Prostate gland (tissue), 2 donors: ENCODE measurements around the gene NES. TPM values are rescaled to one million over a fixed set of nuclear protein-coding genes. Genes with fewer than 3 reads are reported as not detected.

Experiments
- DNase-seq: peaks from one replicate; pipeline ENCODE4 v3.0.0-alpha.2; 2019; ENCODE audit warnings: low spot score
- H3K27ac ChIP-seq, 2 donors: fragments of 200-600 bp; sonication (generic); 2 replicates each; pipeline ENCODE4 v1.5.1; 2017 to 2019
- H3K27me3 ChIP-seq: fragments of 200-600 bp; sonication (generic); replicated peaks from 2 replicates; pipeline ENCODE4 v1.5.1; 2019; ENCODE audit not compliant: insufficient read depth
- H3K36me3 ChIP-seq, 2 donors: fragments of 200-600 bp; sonication (generic); 1 replicate in 1 of 2; 2 replicates in 1 of 2; pipeline versions ENCODE4 v1.5.1 to v1.8.1; 2017 to 2019
- H3K4me1 ChIP-seq: fragments of 200-600 bp; sonication (generic); replicated peaks from 2 replicates; pipeline ENCODE4 v1.5.1; 2019
- H3K4me3 ChIP-seq, 2 donors: fragments of 200-600 bp; sonication (generic); 2 replicates each; pipeline ENCODE4 v1.5.1; 2017 to 2019
- H3K9me3 ChIP-seq: fragments of 200-600 bp; sonication (generic); 2 replicates; pipeline ENCODE4 v1.5.1; 2017
- CTCF ChIP-seq, 4 experiments: fragments of 200-600 bp in 2 of 4; fragments of 450-650 bp in 2 of 4; sonication (generic) in 2 of 4; IDR thresholded peaks; 1 replicate in 3 of 4; 2 replicates in 1 of 4; pipeline ENCODE4 v1.5.1; 2016 to 2019; ENCODE audit warnings: antibody characterized with exemption in 4 of 4, mild to moderate bottlenecking in 2 of 4, moderate library complexity in 2 of 4
- POLR2A ChIP-seq: fragments of 450-650 bp; IDR thresholded peaks from one replicate; pipeline ENCODE4 v1.6.1; 2016; ENCODE audit warnings: antibody characterized with exemption, mild to moderate bottlenecking
- POLR2AphosphoS5 ChIP-seq: sonication (generic); formaldehyde crosslinking; IDR thresholded peaks from one replicate; pipeline ENCODE4 v1.6.1; 2017; ENCODE audit warnings: antibody characterized with exemption
- WGBS: methylation state at CpG from one replicate; pipeline ENCODE4 v1.1.5; 2018; 5-methylcytosine and 5-hydroxymethylcytosine counted together
- intact Hi-C: fragments of 100-400 bp; cut with DNase I; formaldehyde crosslinking; loops from one replicate; pipeline ENCODE4 v1.14.2; 2022
- total RNA-seq, 2 donors: library from RNA; depleted of rRNA; stranded (reverse); fragments of >200 nt; gene quantifications; one replicate each; pipeline ENCODE4 v1.1.0, GENCODE V29; 2016

The NES gene
- total RNA-seq, 2 donors from 2014 or later = 11.2 to 33.4 TPM

GRCh38 chr1:156689035-156689952 is 12.1 kb upstream of the NES start:
- Histone ChIP-seq H3K4me3 (no peak overlapping the region), H3K36me3 (no peaks in the 10 kb centered on the region), H3K9me3 (no peaks in the 10 kb centered on the region), H3K27ac (no peak overlapping the region), H3K4me1 (peaks cover 8% of the 10 kb centered on the region), H3K27me3 (peaks cover 4% of the 10 kb centered on the region)
- under 1% methylated on average over 22 of the region's 23 CpGs for WGBS
- DNase-seq = peak; percentile 68
- TF ChIP-seq POLR2A = peak; percentile 10
- peak; percentile 54 for TF ChIP-seq POLR2AphosphoS5
- peak; percentile 79 to 97 (median 92) for TF ChIP-seq CTCF (IDR thresholded peaks at IDR 0.05)
- intact Hi-C loops = no loop called here

GRCh38 chr1:156684227-156684782 is 7.1 kb upstream of the NES start:
- intact Hi-C loops = no loop called here
- Histone ChIP-seq H3K36me3 (no peaks in the 10 kb centered on the region), H3K27me3 (no peaks in the 10 kb centered on the region), H3K4me3 (no peak overlapping the region), H3K27ac (no peak overlapping the region), H3K9me3 (no peaks in the 10 kb centered on the region), H3K4me1 (no peaks in the 10 kb centered on the region)
- no peak for TF ChIP-seq POLR2AphosphoS5
- no peak for TF ChIP-seq CTCF (IDR thresholded peaks at IDR 0.05)
- TF ChIP-seq POLR2A = no peak
- DNase-seq = no peak
- WGBS = 78% methylated on average over 5 of the region's 5 CpGs

GRCh38 chr1:156682166-156682890 is 5.1 kb upstream of the NES start:
- Histone ChIP-seq H3K27ac (no peak overlapping the region), H3K27me3 (no peaks in the 10 kb centered on the region), H3K4me3 (no peak overlapping the region), H3K4me1 (no peaks in the 10 kb centered on the region), H3K36me3 (no peaks in the 10 kb centered on the region), H3K9me3 (no peaks in the 10 kb centered on the region)
- intact Hi-C loops = no loop called here
- no peak for DNase-seq
- TF ChIP-seq POLR2A (no peak), CTCF (IDR thresholded peaks at IDR 0.05) (no peak), POLR2AphosphoS5 (no peak)
- 59% methylated on average over 5 of the region's 5 CpGs for WGBS

GRCh38 chr1:156681196-156681960 is 4.2 kb upstream of the NES start:
- H3K4me1 ChIP-seq = peaks cover 4% of the 10 kb centered on the region
- no peak overlapping the region for H3K27ac ChIP-seq
- no peak overlapping the region for H3K4me3 ChIP-seq
- intact Hi-C loops = no loop called here
- 79% methylated on average over 8 of the region's 8 CpGs for WGBS
- peaks cover 5% of the 10 kb centered on the region for H3K27me3 ChIP-seq
- H3K9me3 ChIP-seq = no peaks in the 10 kb centered on the region
- H3K36me3 ChIP-seq = no peaks in the 10 kb centered on the region
- TF ChIP-seq POLR2AphosphoS5 (no peak), POLR2A (no peak), CTCF (IDR thresholded peaks at IDR 0.05) (no peak)
- no peak for DNase-seq
